Fibroblast of lung (primary cell): ENCODE measurements around the gene XXYLT1. TPM values are rescaled to one million over a fixed set of nuclear protein-coding genes. Genes with fewer than 3 reads are reported as not detected.

ENCODE experiments used
- DNase-seq, 2 donors: peaks; one replicate each; pipeline versions ENCODE4 v3.0.0 to v3.0.0-alpha.2; 2010; ENCODE audit warnings: low read depth in 2 of 2
- H2AFZ ChIP-seq: 2 replicates; pipeline ENCODE4 v1.5.1; 2012; ENCODE audit warnings: low read length, control low read depth, inconsistent platforms
- H3K27ac ChIP-seq: 2 replicates; pipeline ENCODE4 v1.5.1; 2011; ENCODE audit warnings: low read length, control low read depth; ENCODE audit not compliant: insufficient read depth
- H3K27me3 ChIP-seq: 2 replicates; pipeline ENCODE4 v1.5.1; 2011; ENCODE audit warnings: mild to moderate bottlenecking, low read length; ENCODE audit not compliant: control insufficient read depth, insufficient read depth
- H3K36me3 ChIP-seq: 2 replicates; pipeline ENCODE4 v1.5.1; 2011; ENCODE audit warnings: low read length; ENCODE audit not compliant: control insufficient read depth, insufficient read depth
- H3K4me1 ChIP-seq: 2 replicates; pipeline ENCODE4 v1.5.1; 2011; ENCODE audit warnings: low read length; ENCODE audit not compliant: control insufficient read depth, insufficient read depth; ENCODE audit errors: extremely low read depth
- H3K4me2 ChIP-seq: 2 replicates; pipeline ENCODE4 v1.5.1; 2011; ENCODE audit warnings: low read length, control low read depth; ENCODE audit not compliant: insufficient read depth; ENCODE audit errors: extremely low read depth
- H3K4me3 ChIP-seq, 4 experiments: fragments of 200-600 bp in 1 of 4; sonication (generic) in 1 of 4; replicated peaks in 1 of 4; 2 replicates each; pipeline ENCODE4 v1.5.1; 2011 to 2016; ENCODE audit warnings: low read length in 4 of 4, low read depth in 3 of 4, mild to moderate bottlenecking in 3 of 4, control low read depth in 2 of 4, inconsistent platforms in 1 of 4, mixed read lengths in 1 of 4; ENCODE audit not compliant: insufficient read depth in 1 of 4; ENCODE audit errors: control extremely low read depth in 1 of 4
- H3K79me2 ChIP-seq: 2 replicates; pipeline ENCODE4 v1.5.1; 2012; ENCODE audit warnings: mild to moderate bottlenecking, low read length, inconsistent platforms; ENCODE audit not compliant: control insufficient read depth, insufficient read depth
- H3K9ac ChIP-seq: 2 replicates; pipeline ENCODE4 v1.5.1; 2011; ENCODE audit warnings: mild to moderate bottlenecking, low read length, control low read depth; ENCODE audit not compliant: insufficient read depth
- H3K9me3 ChIP-seq: 2 replicates; pipeline ENCODE4 v1.5.1; 2012; ENCODE audit warnings: low read depth, low read length; ENCODE audit not compliant: control insufficient read depth, insufficient read depth
- H4K20me1 ChIP-seq: 2 replicates; pipeline ENCODE4 v1.5.1; 2011; ENCODE audit warnings: low read length; ENCODE audit not compliant: control insufficient read depth, insufficient read depth; ENCODE audit errors: extremely low read depth
- EZH2 ChIP-seq: IDR thresholded peaks from 2 replicates; pipeline ENCODE4 v1.5.1; 2012; ENCODE audit warnings: low read length, control low read depth, mild to moderate bottlenecking; ENCODE audit errors: missing control alignments
- polyA plus RNA-seq, 2 donors: library from polyadenylated mRNA; depleted of rRNA in 1 of 2; stranded (reverse) in 1 of 2; unstranded in 1 of 2; fragments of >200 nt; gene quantifications; 2 replicates each; pipeline ENCODE4 v1.2.1, GENCODE V29; 2011 to 2012; ENCODE audit warnings: missing spikeins in 1 of 2
- total RNA-seq: library from RNA; depleted of rRNA; stranded (reverse); fragments of >200 nt; gene quantifications from 2 replicates; pipeline ENCODE4 v1.2.1, GENCODE V29; 2014
- TF ChIP-seq, protein P1 (sequence below), 2 donors: IDR thresholded peaks in 1 of 2; conservative IDR thresholded peaks in 1 of 2; 1 replicate in 1 of 2; 2 replicates in 1 of 2; pipeline ENCODE4 v1.5.1; 2011 to 2012; ENCODE audit warnings: low read length in 2 of 2, control low read depth in 1 of 2, inconsistent platforms in 1 of 2, low read depth in 1 of 2, mild to moderate bottlenecking in 1 of 2

Gene XXYLT1
- total and polyA plus RNA-seq, 2 donors (not counting 1 experiment from before 2014, with no cell fraction given): 12.4 to 18.5 TPM

DNA sequence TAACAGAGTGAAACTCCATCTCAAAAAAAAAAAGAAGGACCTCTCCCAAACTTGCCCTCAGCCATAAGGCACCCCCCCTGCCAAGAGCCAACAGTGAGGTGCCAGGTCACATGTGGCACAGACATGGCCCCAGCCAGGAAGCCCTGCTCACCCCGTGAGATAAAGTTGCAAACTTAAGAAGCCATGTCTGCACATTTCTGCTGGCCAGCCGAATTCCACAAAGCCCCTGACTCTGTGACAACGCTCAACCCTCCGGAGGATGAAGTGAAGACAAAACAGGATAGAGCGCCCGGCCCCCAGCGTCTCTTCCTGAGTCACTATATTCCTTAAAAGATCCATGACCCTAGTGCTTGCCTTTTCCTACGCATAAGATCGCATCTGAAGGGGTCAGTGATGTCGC lies 188.1 kb downstream of the XXYLT1 start:
- Histone ChIP-seq H3K79me2 (no peaks in the 10 kb centered on the region), H3K9me3 (no peaks in the 10 kb centered on the region), H3K36me3 (no peaks in the 10 kb centered on the region), H3K27me3 (no peaks in the 10 kb centered on the region), H3K9ac (no peak overlapping the region), H3K4me3 (no peak overlapping the region), H3K4me2 (no peak overlapping the region), H2AFZ (no peak overlapping the region), H4K20me1 (no peaks in the 10 kb centered on the region), H3K4me1 (no peaks in the 10 kb centered on the region), H3K27ac (no peak overlapping the region)
- no peak for TF ChIP-seq EZH2
- TF ChIP-seq, protein P1, sequence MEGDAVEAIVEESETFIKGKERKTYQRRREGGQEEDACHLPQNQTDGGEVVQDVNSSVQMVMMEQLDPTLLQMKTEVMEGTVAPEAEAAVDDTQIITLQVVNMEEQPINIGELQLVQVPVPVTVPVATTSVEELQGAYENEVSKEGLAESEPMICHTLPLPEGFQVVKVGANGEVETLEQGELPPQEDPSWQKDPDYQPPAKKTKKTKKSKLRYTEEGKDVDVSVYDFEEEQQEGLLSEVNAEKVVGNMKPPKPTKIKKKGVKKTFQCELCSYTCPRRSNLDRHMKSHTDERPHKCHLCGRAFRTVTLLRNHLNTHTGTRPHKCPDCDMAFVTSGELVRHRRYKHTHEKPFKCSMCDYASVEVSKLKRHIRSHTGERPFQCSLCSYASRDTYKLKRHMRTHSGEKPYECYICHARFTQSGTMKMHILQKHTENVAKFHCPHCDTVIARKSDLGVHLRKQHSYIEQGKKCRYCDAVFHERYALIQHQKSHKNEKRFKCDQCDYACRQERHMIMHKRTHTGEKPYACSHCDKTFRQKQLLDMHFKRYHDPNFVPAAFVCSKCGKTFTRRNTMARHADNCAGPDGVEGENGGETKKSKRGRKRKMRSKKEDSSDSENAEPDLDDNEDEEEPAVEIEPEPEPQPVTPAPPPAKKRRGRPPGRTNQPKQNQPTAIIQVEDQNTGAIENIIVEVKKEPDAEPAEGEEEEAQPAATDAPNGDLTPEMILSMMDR (conservative IDR thresholded peaks at IDR 0.05 in 1 of 2, IDR thresholded peaks at IDR 0.05 in 1 of 2; ENCODE audit: low read depth in 1 of 2, low read length in 2 of 2): no peak
- no peak for DNase-seq

DNA sequence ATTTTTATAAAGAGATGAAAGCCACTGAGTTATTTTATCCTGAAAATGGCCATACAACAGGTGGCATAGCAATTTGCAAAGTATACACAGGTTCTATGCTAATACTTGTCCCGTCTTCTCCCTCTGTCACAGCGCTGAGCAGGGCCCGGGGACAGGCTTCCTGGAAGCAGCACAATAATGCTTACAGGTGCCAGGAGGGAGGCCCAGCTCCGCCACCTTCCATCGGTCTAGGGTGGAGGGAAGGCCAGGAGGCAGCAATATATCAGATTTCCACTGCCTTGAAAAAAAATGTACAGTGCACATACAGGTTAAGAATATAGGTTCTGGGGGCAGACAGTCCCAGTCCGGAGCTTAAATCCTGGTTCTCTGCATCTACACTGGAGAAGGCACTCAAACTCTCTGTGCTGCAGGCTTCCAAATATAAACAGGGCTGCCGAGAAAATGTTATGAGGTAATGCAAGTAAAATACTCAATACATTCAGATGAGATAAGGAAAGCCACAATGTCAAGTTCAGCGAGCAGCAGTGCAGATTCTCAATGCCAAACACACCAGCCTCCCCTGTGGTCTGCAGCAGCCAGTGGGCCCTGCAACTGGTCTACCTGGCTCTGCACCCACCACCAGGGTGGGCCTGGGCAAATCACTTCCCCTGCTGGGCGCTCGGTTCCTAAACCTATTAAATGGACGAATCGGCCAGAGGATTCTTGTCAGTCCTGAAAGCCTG lies 189.6 kb downstream of the XXYLT1 start:
- no peak overlapping the region for H3K9ac ChIP-seq
- H3K27me3 ChIP-seq: no peaks in the 10 kb centered on the region
- no peaks in the 10 kb centered on the region for H3K9me3 ChIP-seq
- no peaks in the 10 kb centered on the region for H3K36me3 ChIP-seq
- DNase-seq: peak; percentile 50 to 76
- no peak overlapping the region for H3K4me3 ChIP-seq
- no peaks in the 10 kb centered on the region for H3K79me2 ChIP-seq
- no peak overlapping the region for H2AFZ ChIP-seq
- H3K27ac ChIP-seq: no peak overlapping the region
- H3K4me2 ChIP-seq: no peak overlapping the region
- TF ChIP-seq, protein P1 (conservative IDR thresholded peaks at IDR 0.05 in 1 of 2, IDR thresholded peaks at IDR 0.05 in 1 of 2; ENCODE audit: low read depth in 1 of 2, low read length in 2 of 2): no peak
- no peak for TF ChIP-seq EZH2
- no peaks in the 10 kb centered on the region for H4K20me1 ChIP-seq
- no peaks in the 10 kb centered on the region for H3K4me1 ChIP-seq

DNA sequence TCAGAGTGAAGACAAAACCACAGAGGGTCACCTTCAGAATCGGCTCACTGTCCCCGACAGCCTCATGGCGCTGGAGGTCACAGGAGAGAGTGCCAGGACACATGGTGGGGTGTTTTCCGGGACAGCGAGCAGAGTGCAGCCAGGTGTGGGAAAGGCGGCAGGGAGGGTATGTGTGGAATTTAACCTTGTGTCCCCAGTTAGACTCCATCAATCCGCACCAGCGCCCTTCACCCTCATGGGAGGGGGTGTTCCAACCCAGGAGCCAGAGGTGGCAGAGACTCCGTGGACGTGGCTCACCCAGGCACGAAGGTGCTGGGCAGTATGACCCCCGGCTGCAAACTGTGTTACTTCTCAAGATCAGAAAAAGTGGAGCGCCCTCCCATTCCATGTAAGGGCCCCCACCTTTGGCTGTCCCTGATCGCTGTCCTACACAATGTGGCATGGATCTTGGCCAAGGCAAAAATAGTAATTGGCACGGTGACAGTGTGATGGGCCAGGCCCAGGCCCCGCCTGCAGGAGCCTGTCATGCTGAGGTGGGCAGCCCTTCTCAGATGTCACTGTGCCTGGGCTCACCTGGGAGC lies 190.3 kb downstream of the XXYLT1 start:
- peaks cover 3% of the 10 kb centered on the region for H3K4me1 ChIP-seq

More for the DNA sequence above, 190.3 kb downstream of the XXYLT1 start:
- no peak overlapping the region for H2AFZ ChIP-seq
- DNase-seq: peak in 1 of 2 donors; percentile 24
- H3K79me2 ChIP-seq: no peaks in the 10 kb centered on the region
- H3K36me3 ChIP-seq: no peaks in the 10 kb centered on the region
- H3K27me3 ChIP-seq: no peaks in the 10 kb centered on the region
- H3K9me3 ChIP-seq: no peaks in the 10 kb centered on the region
- H3K9ac ChIP-seq: no peak overlapping the region
- no peak overlapping the region for H3K4me2 ChIP-seq
- H3K27ac ChIP-seq: no peak overlapping the region
- TF ChIP-seq, protein P1 (conservative IDR thresholded peaks at IDR 0.05 in 1 of 2, IDR thresholded peaks at IDR 0.05 in 1 of 2; ENCODE audit: low read depth in 1 of 2, low read length in 2 of 2): no peak
- TF ChIP-seq EZH2: no peak
- H3K4me3 ChIP-seq: no peak overlapping the region
- no peaks in the 10 kb centered on the region for H4K20me1 ChIP-seq
